Kidney (tissue), 14 donors: ENCODE data around the gene ARPP21. TPM values are rescaled to one million over a fixed set of nuclear protein-coding genes. Genes with fewer than 3 reads are reported as not detected.

Experiments
- DNase-seq, 5 donors: peaks; one replicate each; pipeline ENCODE4 v3.0.0-alpha.2; 2013 to 2020
- FAIRE-seq: peaks from 2 replicates; lab custom pipeline; 2012; peaks lifted over from hg19 to GRCh38; lab: Jason Lieb, UNC
- H3K27ac ChIP-seq, 2 donors: one replicate each; pipeline ENCODE4 v1.7.0; 2013; ENCODE audit warnings: low read depth in 2 of 2, low read length in 2 of 2, inconsistent platforms in 1 of 2
- H3K27me3 ChIP-seq: one replicate; pipeline ENCODE4 v1.7.1; 2013; ENCODE audit warnings: low read length, inconsistent platforms; ENCODE audit not compliant: control insufficient read depth, insufficient read depth
- H3K36me3 ChIP-seq, 3 donors: one replicate each; pipeline versions ENCODE4 v1.7.0 to v1.7.1; 2013; ENCODE audit warnings: low read length in 3 of 3, control low read depth in 1 of 3, inconsistent platforms in 1 of 3; ENCODE audit not compliant: insufficient read depth in 3 of 3, control insufficient read depth in 2 of 3
- H3K4me1 ChIP-seq, 3 donors: one replicate each; pipeline versions ENCODE4 v1.7.0 to v1.7.1; 2013; ENCODE audit warnings: low read length in 3 of 3, inconsistent platforms in 1 of 3, low read depth in 1 of 3; ENCODE audit not compliant: control insufficient read depth in 2 of 3, insufficient read depth in 2 of 3
- H3K4me3 ChIP-seq, 3 donors: one replicate each; pipeline versions ENCODE4 v1.7.0 to v1.8.1; 2013; ENCODE audit warnings: low read length in 3 of 3, control low read depth in 1 of 3, inconsistent platforms in 1 of 3
- H3K9ac ChIP-seq, 3 donors: one replicate each; pipeline versions ENCODE4 v1.7.0 to v1.7.1; 2013; ENCODE audit warnings: low read length in 3 of 3, control low read depth in 1 of 3, inconsistent platforms in 1 of 3
- H3K9me3 ChIP-seq, 3 donors: one replicate each; pipeline versions ENCODE4 v1.7.0 to v1.7.1; 2013; ENCODE audit warnings: low read length in 3 of 3, control low read depth in 1 of 3, inconsistent platforms in 1 of 3; ENCODE audit not compliant: control insufficient read depth in 2 of 3, insufficient read depth in 1 of 3
- CTCF ChIP-seq: IDR thresholded peaks from 3 replicates; pipeline ENCODE4 v1.5.1; 2012; ENCODE audit warnings: mild to moderate bottlenecking, moderate library complexity, borderline replicate concordance; ENCODE audit not compliant: insufficient read depth; ENCODE audit errors: extremely low read depth
- intact Hi-C: fragments of 100-400 bp; cut with DNase I; formaldehyde crosslinking; loops from one replicate; pipeline ENCODE4 v1.11.1; 2022
- polyA plus RNA-seq: library from polyadenylated mRNA; stranded (reverse); fragments of 350-450 nt; fragmentation: Illumina TruSeq; extraction: RNeasy Lipid Tissue Mini Kit (QIAGEN cat#74804); gene quantifications from one replicate; pipeline ENCODE4 v1.2.3, GENCODE V29; 2014; ENCODE audit warnings: low read depth, low replicate concordance; ENCODE audit not compliant: insufficient read depth
- total RNA-seq: library from RNA; stranded (reverse); fragmentation: NEBNext Ultra II Directional; extraction: Animal tissue kit (Norgen Biotek cat#: 25700); gene quantifications from one replicate; pipeline ENCODE4 v1.2.1, GENCODE V29; 2021
- donor health status: control.
- donor health status: control.
- donor health status: control.
- donor health status: control.
- donor health status: control.
- donor health status: DM: yes; HTN: yes; CAD: no.
- donor health status: Normal renal cell carcinoma (clear cell type).

Gene ARPP21
- total and polyA plus RNA-seq, 2 donors from 2014 or later = 0.11 to 0.44 TPM

GRCh38 chr3:35596335-35596995 lies 42.9 kb upstream of the ARPP21 start:
- DNase-seq (no peak), FAIRE-seq (no peak)
- no peak overlapping the region for H3K4me3 ChIP-seq
- no peak for TF ChIP-seq CTCF
- H3K27ac ChIP-seq = no peak overlapping the region
- H3K9ac ChIP-seq = no peak overlapping the region
- H3K36me3 ChIP-seq = no peaks in the 10 kb centered on the region
- H3K4me1 ChIP-seq = no peaks in the 10 kb centered on the region
- no peaks in the 10 kb centered on the region for H3K9me3 ChIP-seq
- no peaks in the 10 kb centered on the region for H3K27me3 ChIP-seq
- intact Hi-C loops = no loop called here

- FAIRE-seq = no peak
- H3K27ac ChIP-seq = no peak overlapping the region
- H3K4me1 ChIP-seq = no peaks in the 10 kb centered on the region
- no peaks in the 10 kb centered on the region for H3K9me3 ChIP-seq
- H3K36me3 ChIP-seq = no peaks in the 10 kb centered on the region
- no peaks in the 10 kb centered on the region for H3K27me3 ChIP-seq
- intact Hi-C loops = no loop called here
- H3K4me3 ChIP-seq = no peak overlapping the region
- no peak overlapping the region for H3K9ac ChIP-seq
- no peak for DNase-seq
- TF ChIP-seq CTCF = no peak
Observed at GRCh38 chr3:35597490-35597889, 41.8 kb upstream of the ARPP21 start.

- no peak for TF ChIP-seq CTCF
- no peak for FAIRE-seq
- H3K27ac ChIP-seq = no peak overlapping the region
- H3K9ac ChIP-seq = no peak overlapping the region
- no peaks in the 10 kb centered on the region for H3K27me3 ChIP-seq
- no peaks in the 10 kb centered on the region for H3K4me1 ChIP-seq
- no peaks in the 10 kb centered on the region for H3K36me3 ChIP-seq
- H3K4me3 ChIP-seq = no peak overlapping the region
- intact Hi-C loops = no loop called here
- H3K9me3 ChIP-seq = no peaks in the 10 kb centered on the region
- DNase-seq = no peak
Observed at GRCh38 chr3:35598804-35599203, 40.5 kb upstream of the ARPP21 start.

- H3K36me3 ChIP-seq = no peaks in the 10 kb centered on the region
- H3K4me3 ChIP-seq = no peak overlapping the region
- H3K9me3 ChIP-seq = no peaks in the 10 kb centered on the region
- FAIRE-seq (no peak), DNase-seq (no peak)
- intact Hi-C loops = no loop called here
- no peak overlapping the region for H3K9ac ChIP-seq
- no peak for TF ChIP-seq CTCF
- H3K4me1 ChIP-seq = no peaks in the 10 kb centered on the region
- H3K27ac ChIP-seq = no peak overlapping the region
- H3K27me3 ChIP-seq = no peaks in the 10 kb centered on the region
Observed at GRCh38 chr3:35601959-35602358, 37.4 kb upstream of the ARPP21 start.
